Peyer's patch (tissue), 4 donors: ENCODE results near the gene MYH16. TPM values are rescaled to one million over a fixed set of nuclear protein-coding genes. Genes with fewer than 3 reads are reported as not detected.
"Not testable (repeated sequence)": the region's sequence is repeated elsewhere in the genome, so short reads cannot be mapped to it uniquely, and the experiment has no call there.

Experiments used
- DNase-seq, 3 donors: peaks; one replicate each; pipeline ENCODE4 v3.0.0-alpha.2; 2017 to 2019
- H3K27ac ChIP-seq, 4 donors: fragments of 200-600 bp; sonication (generic); one replicate each; pipeline ENCODE4 v1.5.1; 2016 to 2019
- H3K27me3 ChIP-seq, 2 donors: fragments of 200-600 bp; sonication (generic); one replicate each; pipeline ENCODE4 v1.5.1; 2019
- H3K36me3 ChIP-seq, 3 donors: fragments of 200-600 bp; sonication (generic); one replicate each; pipeline ENCODE4 v1.5.1; 2016 to 2019
- H3K4me1 ChIP-seq, 4 donors: fragments of 200-600 bp; sonication (generic); one replicate each; pipeline ENCODE4 v1.5.1; 2016 to 2019
- H3K4me3 ChIP-seq, 4 donors: fragments of 200-600 bp; sonication (generic); 1 replicate in 3 of 4; 2 replicates in 1 of 4; pipeline ENCODE4 v1.5.1; 2016 to 2019; ENCODE audit warnings: mild to moderate bottlenecking in 1 of 4
- H3K9me3 ChIP-seq, 4 donors: fragments of 200-600 bp; sonication (generic); one replicate each; pipeline ENCODE4 v1.5.1; 2016 to 2019; ENCODE audit warnings: mild to moderate bottlenecking in 1 of 4
- POLR2A ChIP-seq, 2 donors: fragments of 450-650 bp; IDR thresholded peaks; one replicate each; pipeline ENCODE4 v1.5.1; 2017; ENCODE audit warnings: antibody characterized with exemption in 2 of 2, mild to moderate bottlenecking in 2 of 2, moderate library complexity in 2 of 2
- total RNA-seq, 4 donors: library from RNA; depleted of rRNA; stranded (reverse); fragments of >200 nt; gene quantifications; one replicate each; pipeline ENCODE4 v1.1.0, GENCODE V29; 2016
- TF ChIP-seq, protein P1 (sequence below), 6 experiments: fragments of 450-650 bp in 4 of 6; fragments of 200-600 bp in 2 of 6; sonication (generic) in 1 of 6; IDR thresholded peaks; one replicate each; pipeline ENCODE4 v1.5.1; 2017 to 2019; ENCODE audit warnings: antibody characterized with exemption in 6 of 6, mild to moderate bottlenecking in 3 of 6, moderate library complexity in 1 of 6

The MYH16 gene
- total RNA-seq, 4 donors from 2014 or later = not detected

DNA sequence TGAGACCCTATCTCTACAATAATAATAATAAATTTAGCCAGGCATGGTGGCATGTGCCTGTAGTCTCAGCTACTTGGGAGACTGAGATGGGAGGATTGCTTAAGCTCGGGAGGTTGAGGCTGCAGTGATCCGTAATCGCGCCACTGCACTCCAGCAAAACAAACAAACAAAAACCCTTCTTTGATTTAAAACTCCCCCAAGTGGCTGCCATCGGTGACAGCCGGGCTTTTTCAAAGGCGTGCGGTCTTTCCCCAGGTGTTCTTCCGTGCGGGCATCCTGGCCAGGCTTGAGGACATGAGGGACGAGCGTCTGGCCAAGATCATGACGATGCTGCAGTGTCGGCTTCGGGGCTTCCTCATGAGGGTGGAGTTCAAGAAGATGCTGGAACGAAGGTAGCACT is 1.9 kb upstream of the MYH16 start:
- Histone ChIP-seq H3K4me1 (no peaks in the 10 kb centered on the region), H3K27ac (no peak overlapping the region), H3K4me3 (no peak overlapping the region), H3K36me3 (no peaks in the 10 kb centered on the region), H3K27me3 (no peaks in the 10 kb centered on the region), H3K9me3 (no peaks in the 10 kb centered on the region)
- TF ChIP-seq, protein P1, sequence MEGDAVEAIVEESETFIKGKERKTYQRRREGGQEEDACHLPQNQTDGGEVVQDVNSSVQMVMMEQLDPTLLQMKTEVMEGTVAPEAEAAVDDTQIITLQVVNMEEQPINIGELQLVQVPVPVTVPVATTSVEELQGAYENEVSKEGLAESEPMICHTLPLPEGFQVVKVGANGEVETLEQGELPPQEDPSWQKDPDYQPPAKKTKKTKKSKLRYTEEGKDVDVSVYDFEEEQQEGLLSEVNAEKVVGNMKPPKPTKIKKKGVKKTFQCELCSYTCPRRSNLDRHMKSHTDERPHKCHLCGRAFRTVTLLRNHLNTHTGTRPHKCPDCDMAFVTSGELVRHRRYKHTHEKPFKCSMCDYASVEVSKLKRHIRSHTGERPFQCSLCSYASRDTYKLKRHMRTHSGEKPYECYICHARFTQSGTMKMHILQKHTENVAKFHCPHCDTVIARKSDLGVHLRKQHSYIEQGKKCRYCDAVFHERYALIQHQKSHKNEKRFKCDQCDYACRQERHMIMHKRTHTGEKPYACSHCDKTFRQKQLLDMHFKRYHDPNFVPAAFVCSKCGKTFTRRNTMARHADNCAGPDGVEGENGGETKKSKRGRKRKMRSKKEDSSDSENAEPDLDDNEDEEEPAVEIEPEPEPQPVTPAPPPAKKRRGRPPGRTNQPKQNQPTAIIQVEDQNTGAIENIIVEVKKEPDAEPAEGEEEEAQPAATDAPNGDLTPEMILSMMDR (IDR thresholded peaks at IDR 0.05) = peak in 2 of 6 experiments; percentile 13 to 20
- no peak for TF ChIP-seq POLR2A (IDR thresholded peaks at IDR 0.05)
- peak in 1 of 3 donors; percentile 49 for DNase-seq

DNA sequence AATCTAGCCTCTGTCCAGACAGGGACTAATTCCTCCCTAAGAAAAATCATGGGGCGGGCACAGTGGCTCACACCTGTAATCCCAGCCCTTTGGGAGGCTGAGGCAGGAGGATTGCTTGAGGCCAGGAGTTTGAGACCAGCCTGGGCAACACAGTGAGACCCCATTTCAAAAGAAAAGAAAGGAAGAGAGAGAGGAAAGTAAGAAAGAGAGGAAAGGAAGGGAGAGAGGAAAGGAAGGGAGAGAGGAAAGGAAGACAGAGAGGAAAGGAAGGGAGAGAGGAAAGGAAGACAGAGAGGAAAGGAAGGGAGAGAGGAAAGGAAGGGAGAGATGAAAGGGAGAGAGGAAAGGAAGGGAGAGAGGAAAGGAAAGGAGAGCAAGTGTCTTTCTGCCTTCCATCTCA is 922 bp downstream of the MYH16 start:
- H3K27ac ChIP-seq, H3K36me3 ChIP-seq: not testable (repeated sequence)

DNA sequence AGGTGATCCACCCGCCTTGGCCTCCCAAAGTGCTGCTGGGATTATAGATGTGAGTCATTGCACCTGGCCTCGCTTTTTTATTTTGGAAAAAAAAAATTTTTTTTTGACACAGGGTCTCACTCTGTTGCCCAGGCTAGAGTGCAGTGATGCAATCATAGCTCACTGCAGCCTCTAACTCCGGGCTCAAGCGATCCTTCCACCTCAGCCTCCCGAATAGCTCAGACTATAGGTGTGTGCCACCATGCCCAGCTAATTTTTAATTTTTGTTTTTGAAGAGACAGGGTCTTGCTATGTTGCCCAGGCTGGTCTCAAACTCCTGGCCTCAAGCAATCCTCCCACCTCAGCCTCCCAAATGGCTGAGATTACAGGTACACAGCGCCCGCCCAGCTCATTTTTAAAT is 2.3 kb downstream of the MYH16 start:
- not testable (repeated sequence) for H3K36me3 ChIP-seq, DNase-seq, H3K27me3 ChIP-seq, H3K4me1 ChIP-seq, H3K4me3 ChIP-seq, H3K27ac ChIP-seq, H3K9me3 ChIP-seq

More for the DNA sequence above, 922 bp downstream of the MYH16 start:
- not testable (repeated sequence) for H3K4me3 ChIP-seq, H3K9me3 ChIP-seq, H3K4me1 ChIP-seq, H3K27me3 ChIP-seq, DNase-seq

DNA sequence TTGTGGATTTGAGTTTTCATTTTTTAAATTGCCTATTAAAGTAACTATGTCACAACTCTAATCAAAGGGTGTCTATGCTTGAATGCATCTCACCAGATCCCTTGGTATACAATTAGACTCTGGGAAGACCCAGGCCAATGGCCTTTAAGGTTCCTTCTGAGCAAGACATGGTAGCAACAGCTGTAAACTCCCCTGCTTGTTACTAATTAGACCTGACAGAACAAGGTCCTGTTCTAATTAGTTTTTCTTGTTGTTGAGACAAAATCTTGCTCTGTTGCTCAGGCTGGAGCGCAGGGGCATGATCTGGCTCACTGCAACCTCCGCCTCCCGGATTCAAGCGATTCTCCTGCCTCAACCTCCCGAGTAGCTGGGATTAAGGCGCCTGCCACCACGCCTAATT is 2.9 kb downstream of the MYH16 start:
- H3K27ac ChIP-seq = no peak overlapping the region
- H3K36me3 ChIP-seq = no peaks in the 10 kb centered on the region
- no peaks in the 10 kb centered on the region for H3K27me3 ChIP-seq
- TF ChIP-seq, protein P1 (IDR thresholded peaks at IDR 0.05) = no peak
- TF ChIP-seq POLR2A (IDR thresholded peaks at IDR 0.05) = no peak
- H3K4me1 ChIP-seq = no peaks in the 10 kb centered on the region
- no peak overlapping the region for H3K4me3 ChIP-seq
- no peak for DNase-seq
- no peaks in the 10 kb centered on the region for H3K9me3 ChIP-seq

DNA sequence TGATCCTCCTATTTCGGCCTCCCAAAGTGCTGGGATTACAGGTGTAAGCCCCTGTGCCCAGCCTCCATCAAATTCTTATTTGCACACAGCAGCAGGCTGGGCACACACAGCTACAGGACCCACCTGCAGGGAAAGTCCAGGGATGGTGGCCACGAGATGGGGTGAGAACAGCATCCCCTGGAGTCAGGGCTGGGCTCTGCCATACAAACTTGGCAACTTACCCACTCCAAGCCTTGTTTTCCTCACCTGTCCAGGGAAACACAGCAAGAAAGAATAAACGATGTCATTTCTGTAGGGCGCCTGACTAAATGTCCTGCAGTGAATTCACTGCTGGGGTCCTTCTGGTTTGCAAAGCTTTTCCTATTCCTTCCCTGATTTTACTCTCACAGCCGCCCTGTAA is 5.5 kb downstream of the MYH16 start:
- Histone ChIP-seq H3K9me3 (no peaks in the 10 kb centered on the region), H3K4me3 (no peak overlapping the region), H3K27me3 (no peaks in the 10 kb centered on the region), H3K27ac (no peak overlapping the region), H3K36me3 (no peaks in the 10 kb centered on the region), H3K4me1 (no peaks in the 10 kb centered on the region)
- TF ChIP-seq, protein P1 (IDR thresholded peaks at IDR 0.05) = no peak
- no peak for DNase-seq

DNA sequence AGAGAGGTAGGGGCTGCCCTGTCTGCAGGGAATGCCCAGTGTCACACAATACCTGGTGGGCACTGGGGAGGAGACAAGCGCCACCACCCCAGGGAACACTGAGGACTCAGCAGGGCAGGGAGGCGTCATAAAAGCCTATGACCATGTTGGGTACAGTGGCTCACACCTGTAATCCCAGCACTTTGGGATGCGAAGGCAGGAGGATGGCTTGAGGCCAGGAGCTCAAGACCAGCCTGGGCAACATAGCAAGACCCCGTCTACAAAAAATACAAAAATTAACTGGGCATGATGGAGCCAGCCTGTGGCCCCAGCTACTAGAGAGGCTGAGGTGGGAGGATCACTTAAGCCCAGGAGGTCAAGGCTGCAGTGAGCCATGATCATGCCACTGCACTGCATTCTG is 11.5 kb downstream of the MYH16 start:
- H3K4me3 ChIP-seq, H3K27ac ChIP-seq, H3K9me3 ChIP-seq, H3K27me3 ChIP-seq, H3K4me1 ChIP-seq, DNase-seq, H3K36me3 ChIP-seq: not testable (repeated sequence)

DNA sequence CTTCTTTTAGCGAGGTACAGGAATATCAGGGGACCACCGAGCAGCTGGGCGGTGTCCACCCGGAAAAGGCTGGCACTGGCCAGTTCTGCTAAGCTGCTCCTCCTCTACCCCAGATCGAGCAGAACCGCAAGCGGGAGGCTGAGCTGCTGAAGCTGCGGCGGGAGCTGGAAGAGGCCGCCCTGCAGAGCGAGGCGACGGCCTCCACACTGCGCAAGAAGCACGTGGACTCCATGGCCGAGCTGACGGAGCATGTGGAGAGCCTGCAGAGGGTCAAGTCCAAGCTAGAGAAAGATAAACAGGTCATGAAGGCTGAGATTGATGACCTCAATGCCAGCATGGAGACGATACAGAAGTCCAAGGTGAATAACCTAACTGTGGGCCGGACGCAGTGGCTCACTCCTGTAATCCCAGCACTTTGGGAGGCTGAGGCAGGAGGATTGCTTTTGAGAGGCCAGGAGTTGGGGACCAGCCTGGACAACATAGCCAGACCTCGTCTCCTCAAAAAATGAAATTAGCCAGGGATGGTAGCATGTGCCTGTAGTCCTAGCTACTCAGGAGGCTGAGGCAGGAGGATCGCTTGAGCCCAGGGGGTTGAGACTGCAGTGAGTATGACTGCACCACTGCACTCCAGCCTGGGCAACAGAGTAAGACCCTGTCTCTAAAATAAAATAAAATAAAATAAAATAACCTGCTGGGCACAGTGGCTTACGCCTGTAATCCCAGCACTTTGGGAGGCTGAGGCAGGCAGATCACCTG is 15.3 kb downstream of the MYH16 start:
- DNase-seq = no peak
- Histone ChIP-seq H3K27ac (no peak overlapping the region), H3K4me3 (no peak overlapping the region), H3K36me3 (no peaks in the 10 kb centered on the region), H3K4me1 (peaks cover 0 to 4% (median 0%) of the 10 kb centered on the region in 4 donors), H3K27me3 (no peaks in the 10 kb centered on the region), H3K9me3 (no peaks in the 10 kb centered on the region)
- TF ChIP-seq POLR2A (IDR thresholded peaks at IDR 0.05) = no peak
- TF ChIP-seq, protein P1 (IDR thresholded peaks at IDR 0.05) = no peak
